HL-60 (cell line): ENCODE results near the gene FGF12.

Experiments
- CTCF ChIP-seq: IDR thresholded peaks from one replicate; pipeline ENCODE4 v1.5.1; 2011; ENCODE audit warnings: low read length, control low read depth, inconsistent platforms; ENCODE audit not compliant: insufficient read depth
- POLR2AphosphoS5 ChIP-seq: IDR thresholded peaks from 2 replicates; pipeline ENCODE4 v1.6.1; 2012; ENCODE audit warnings: low read depth
- REST ChIP-seq: IDR thresholded peaks from 2 replicates; pipeline ENCODE4 v1.6.1; 2012; ENCODE audit warnings: low read depth; ENCODE audit not compliant: insufficient replicate concordance

GRCh38 chr3:192181151-192181550, 546.2 kb downstream of the FGF12 start:
- no peak for TF ChIP-seq CTCF
- no peak for TF ChIP-seq REST
- no peak for TF ChIP-seq POLR2AphosphoS5
